PC-3 (cell line): ENCODE measurements around the gene GPHA2. TPM values are rescaled to one million over a fixed set of nuclear protein-coding genes. Genes with fewer than 3 reads are reported as not detected.

Experiments used
- ATAC-seq: fragments of 200-7000 bp; cut with Tn5 transposase; 2 replicates; pipeline ENCODE4 v1.9.1; 2020; ENCODE audit warnings: mild to moderate bottlenecking, moderate library complexity
- BruUV-seq: library from RNA; stranded (reverse); fragments of 400-500 nt; replicated peaks from 2 replicates; lab custom pipeline; 2021; lab: Mats Ljungman, UMichigan
- CTCF ChIA-PET: fragments of 300-600 bp; sonication (Branson Sonifier 250); formaldehyde crosslinking; loops from one replicate; lab custom pipeline; 2022; ENCODE audit warnings: antibody characterized with exemption; lab: Charles Lee
- POLR2A ChIA-PET: fragments of 300-600 bp; sonication (Branson Sonifier 250); formaldehyde crosslinking; loops from one replicate; lab custom pipeline; 2022; ENCODE audit warnings: antibody characterized with exemption; ENCODE audit not compliant: unreplicated experiment; lab: Charles Lee
- DNase-seq: peaks from one replicate; pipeline ENCODE4 v3.0.0-alpha.2; 2015
- H2AFZ ChIP-seq: fragments of 300-600 bp; sonication (generic); 2 replicates; pipeline ENCODE4 v1.6.0; 2016; ENCODE audit warnings: antibody characterized with exemption, low read length
- H3F3A ChIP-seq: fragments of 300-600 bp; sonication (generic); one replicate; pipeline ENCODE4 v1.6.0; 2017; ENCODE audit warnings: antibody characterized with exemption, low read length, control low read depth, mild to moderate bottlenecking; ENCODE audit not compliant: unreplicated experiment
- H3K27ac ChIP-seq: fragments of 300-600 bp; sonication (generic); 2 replicates; pipeline ENCODE4 v1.5.1; 2016; ENCODE audit warnings: mild to moderate bottlenecking, low read length
- H3K27me3 ChIP-seq: fragments of 300-600 bp; sonication (generic); 2 replicates; pipeline ENCODE4 v1.6.1; 2016; ENCODE audit warnings: low read length, mixed read lengths
- H3K36me3 ChIP-seq: fragments of 300-600 bp; sonication (generic); 2 replicates; pipeline ENCODE4 v1.6.1; 2016; ENCODE audit warnings: low read depth, mixed run types, low read length, mixed read lengths
- H3K4me1 ChIP-seq: fragments of 300-600 bp; sonication (generic); 2 replicates; pipeline ENCODE4 v1.5.1; 2016; ENCODE audit warnings: low read length; ENCODE audit not compliant: insufficient read depth
- H3K4me2 ChIP-seq: fragments of 300-600 bp; sonication (generic); 2 replicates; pipeline ENCODE4 v1.6.0; 2016; ENCODE audit warnings: low read length
- H3K4me3 ChIP-seq: fragments of 300-600 bp; sonication (generic); 2 replicates; pipeline ENCODE4 v1.5.1; 2016; ENCODE audit warnings: mild to moderate bottlenecking, low read length, mixed read lengths
- H3K79me2 ChIP-seq: fragments of 300-600 bp; sonication (generic); 2 replicates; pipeline ENCODE4 v1.6.1; 2017; ENCODE audit warnings: low read length, mixed read lengths
- H3K9ac ChIP-seq: fragments of 300-600 bp; sonication (generic); 2 replicates; pipeline ENCODE4 v1.6.0; 2016; ENCODE audit warnings: mild to moderate bottlenecking, low read length
- H3K9me2 ChIP-seq: fragments of 300-600 bp; sonication (generic); replicated peaks from 2 replicates; pipeline ENCODE4 v1.6.1; 2016; ENCODE audit warnings: mixed run types, low read length, mixed read lengths
- H3K9me3 ChIP-seq: fragments of 300-600 bp; sonication (generic); 2 replicates; pipeline ENCODE4 v1.6.1; 2016; ENCODE audit warnings: low read length, mixed read lengths
- H4K20me1 ChIP-seq: fragments of 300-600 bp; sonication (generic); 2 replicates; pipeline ENCODE4 v1.6.1; 2016; ENCODE audit warnings: low read length, mixed read lengths
- CTCF ChIP-seq: fragments of 300-600 bp; sonication (generic); conservative IDR thresholded peaks from 2 replicates; pipeline ENCODE4 v1.5.1; 2017; ENCODE audit warnings: antibody characterized with exemption, low read depth, mild to moderate bottlenecking, low read length
- EZH2 ChIP-seq: fragments of 300-600 bp; sonication (generic); IDR thresholded peaks from one replicate; pipeline ENCODE4 v1.6.1; 2017; ENCODE audit warnings: antibody characterized with exemption, mild to moderate bottlenecking, low read length; ENCODE audit not compliant: unreplicated experiment
- EZH2phosphoT487 ChIP-seq: fragments of 300-600 bp; sonication (generic); IDR thresholded peaks from 2 replicates; pipeline ENCODE4 v1.6.1; 2018; ENCODE audit warnings: mild to moderate bottlenecking, antibody characterized with exemption, low read length, borderline replicate concordance
- intact Hi-C: fragments of 100-400 bp; cut with micrococcal nuclease; formaldehyde crosslinking; loops from 2 replicates; pipeline ENCODE4 v1.9.0; 2023
- total RNA-seq: library from RNA; depleted of rRNA; stranded (reverse); fragments of >200 nt; gene quantifications from 2 replicates; pipeline ENCODE4 v1.2.3, GENCODE V29; 2014

Gene GPHA2
- total RNA-seq, 1 experiment from 2014 or later: not detected

GRCh38 chr11:64963072-64963631 lies 27.5 kb upstream of the GPHA2 start:
- Histone ChIP-seq H4K20me1 (no peaks in the 10 kb centered on the region), H3K36me3 (no peaks in the 10 kb centered on the region), H3F3A (no peaks in the 10 kb centered on the region), H2AFZ (no peak overlapping the region), H3K27me3 (no peaks in the 10 kb centered on the region), H3K4me2 (no peak overlapping the region), H3K4me3 (no peak overlapping the region), H3K4me1 (peaks cover 7% of the 10 kb centered on the region; the same call in 1 of the 2 replicates), H3K27ac (no peak overlapping the region), H3K9ac (no peak overlapping the region), H3K79me2 (no peaks in the 10 kb centered on the region), H3K9me2 (no peaks in the 10 kb centered on the region), H3K9me3 (no peaks in the 10 kb centered on the region)
- BruUV-seq: no TSS peak
- no peak for ATAC-seq
- DNase-seq: no peak
- intact Hi-C loops: no loop called here
- POLR2A ChIA-PET: no interaction called here
- CTCF ChIA-PET: no interaction called here
- TF ChIP-seq EZH2phosphoT487 (no peak), EZH2 (no peak), CTCF (no peak)

GRCh38 chr11:64960719-64961118 lies 25.0 kb upstream of the GPHA2 start:
- POLR2A ChIA-PET: no interaction called here
- no peak for DNase-seq
- Histone ChIP-seq H3K4me2 (no peak overlapping the region), H3F3A (no peaks in the 10 kb centered on the region), H3K9ac (no peak overlapping the region), H4K20me1 (no peaks in the 10 kb centered on the region), H3K27ac (no peak overlapping the region), H3K9me2 (no peaks in the 10 kb centered on the region), H3K27me3 (no peaks in the 10 kb centered on the region), H3K4me3 (no peak overlapping the region), H3K79me2 (no peaks in the 10 kb centered on the region), H3K36me3 (no peaks in the 10 kb centered on the region), H3K4me1 (peaks cover 7% of the 10 kb centered on the region; the same call in 1 of the 2 replicates), H2AFZ (no peak overlapping the region), H3K9me3 (no peaks in the 10 kb centered on the region)
- TF ChIP-seq EZH2phosphoT487: no peak
- no peak for TF ChIP-seq EZH2
- TF ChIP-seq CTCF: no peak
- no peak for ATAC-seq
- intact Hi-C loops: no loop called here
- CTCF ChIA-PET: no interaction called here
- no TSS peak for BruUV-seq

GRCh38 chr11:64959498-64959897 lies 23.8 kb upstream of the GPHA2 start:
- H3K4me1 ChIP-seq: peaks cover 7% of the 10 kb centered on the region; the same call in 1 of the 2 replicates
- CTCF ChIA-PET: no interaction called here
- no peaks in the 10 kb centered on the region for H3K9me2 ChIP-seq
- H3K27ac ChIP-seq: no peak overlapping the region
- peaks cover 5% of the 10 kb centered on the region for H3K27me3 ChIP-seq
- no peaks in the 10 kb centered on the region for H4K20me1 ChIP-seq
- no peak overlapping the region for H2AFZ ChIP-seq
- H3K79me2 ChIP-seq: no peaks in the 10 kb centered on the region
- no peak overlapping the region for H3K4me3 ChIP-seq
- POLR2A ChIA-PET: no interaction called here
- no peaks in the 10 kb centered on the region for H3K36me3 ChIP-seq
- intact Hi-C loops: no loop called here
- ATAC-seq (peak; percentile 40), DNase-seq (peak; percentile 34)
- no peak overlapping the region for H3K4me2 ChIP-seq
- H3K9ac ChIP-seq: no peak overlapping the region
- BruUV-seq: no TSS peak
- no peak for TF ChIP-seq EZH2phosphoT487
- no peak for TF ChIP-seq CTCF
- TF ChIP-seq EZH2: no peak
- no peaks in the 10 kb centered on the region for H3F3A ChIP-seq
- no peaks in the 10 kb centered on the region for H3K9me3 ChIP-seq
